GM23338 (cell line): ENCODE measurements around the gene SERPINB12. TPM values are rescaled to one million over a fixed set of nuclear protein-coding genes. Genes with fewer than 3 reads are reported as not detected.

Experiments
- ATAC-seq: fragments of 200-7000 bp; cut with Tn5 transposase; 3 replicates; pipeline ENCODE4 v1.9.1; 2020
- DNase-seq: peaks from one replicate; pipeline ENCODE4 v3.0.0-alpha.2; 2015; ENCODE audit warnings: low spot score
- H2AFZ ChIP-seq: fragments of 200-600 bp; sonication (generic); 2 replicates; pipeline ENCODE4 v1.8.0; 2016; ENCODE audit warnings: antibody characterized with exemption, mild to moderate bottlenecking, moderate library complexity
- H3F3A ChIP-seq: fragments of 200-600 bp; sonication (generic); replicated peaks from 2 replicates; pipeline ENCODE4 v1.8.0; 2017; ENCODE audit warnings: antibody characterized with exemption, mixed run types, low read depth
- H3K27ac ChIP-seq: fragments of 200-600 bp; sonication (generic); 2 replicates; pipeline ENCODE4 v1.6.1; 2016; ENCODE audit warnings: low read depth
- H3K27me3 ChIP-seq: fragments of 200-600 bp; sonication (generic); 2 replicates; pipeline ENCODE4 v1.8.0; 2016; ENCODE audit warnings: mild to moderate bottlenecking, mixed run types, moderate library complexity; ENCODE audit not compliant: insufficient read depth
- H3K36me3 ChIP-seq: fragments of 200-600 bp; sonication (generic); 2 replicates; pipeline ENCODE4 v1.8.0; 2016; ENCODE audit warnings: mild to moderate bottlenecking; ENCODE audit not compliant: insufficient read depth
- H3K4me1 ChIP-seq: fragments of 200-600 bp; sonication (generic); 2 replicates; pipeline ENCODE4 v1.8.0; 2016; ENCODE audit warnings: mild to moderate bottlenecking, moderate library complexity; ENCODE audit not compliant: insufficient read depth
- H3K4me2 ChIP-seq: fragments of 200-600 bp; sonication (generic); 2 replicates; pipeline ENCODE4 v1.7.1; 2017; ENCODE audit warnings: mixed run types
- H3K4me3 ChIP-seq: fragments of 200-600 bp; sonication (generic); 2 replicates; pipeline ENCODE4 v1.6.1; 2016; ENCODE audit warnings: mixed run types
- H3K79me2 ChIP-seq: fragments of 200-600 bp; sonication (generic); replicated peaks from 2 replicates; pipeline ENCODE4 v1.8.0; 2017; ENCODE audit warnings: mild to moderate bottlenecking; ENCODE audit not compliant: insufficient read depth
- H3K9me2 ChIP-seq: fragments of 200-600 bp; sonication (generic); 2 replicates; pipeline ENCODE4 v1.8.0; 2017; ENCODE audit not compliant: insufficient read depth
- H4K20me1 ChIP-seq: fragments of 200-600 bp; sonication (generic); replicated peaks from 2 replicates; pipeline ENCODE4 v1.8.0; 2017; ENCODE audit warnings: mild to moderate bottlenecking; ENCODE audit not compliant: insufficient read depth
- H3K27ac Mint-ChIP-seq: 2 replicates; pipeline ENCODE4 v1.8.0; 2020; ENCODE audit warnings: inconsistent platforms, mild to moderate bottlenecking, moderate library complexity, mixed read lengths
- H3K27me3 Mint-ChIP-seq: 3 replicates; pipeline ENCODE4 v1.8.0; 2022; ENCODE audit warnings: low read depth, mild to moderate bottlenecking, moderate library complexity, mixed read lengths, inconsistent platforms; ENCODE audit not compliant: insufficient read depth, poor library complexity
- H3K36me3 Mint-ChIP-seq: 3 replicates; pipeline ENCODE4 v1.8.0; 2021; ENCODE audit warnings: low read depth, mild to moderate bottlenecking, inconsistent platforms, moderate library complexity, mixed read lengths
- H3K4me1 Mint-ChIP-seq: 3 replicates; pipeline ENCODE4 v1.8.0; 2020; ENCODE audit warnings: mild to moderate bottlenecking, inconsistent platforms, mixed read lengths
- H3K4me3 Mint-ChIP-seq: 3 replicates; pipeline ENCODE4 v1.8.0; 2021; ENCODE audit warnings: moderate library complexity, mild to moderate bottlenecking, inconsistent platforms, mixed read lengths
- H3K9me3 Mint-ChIP-seq: 3 replicates; pipeline ENCODE4 v1.8.0; 2020; ENCODE audit warnings: moderate library complexity, mild to moderate bottlenecking, inconsistent platforms, mixed read lengths
- CREB1 ChIP-seq: fragments of 250-450 bp; sonication (Bioruptor Pico); IDR thresholded peaks from 2 replicates; pipeline ENCODE4 v1.5.0; 2020; ENCODE audit warnings: low read depth, mild to moderate bottlenecking, moderate library complexity
- EZH2 ChIP-seq: fragments of 200-600 bp; sonication (generic); IDR thresholded peaks from one replicate; pipeline ENCODE4 v1.8.0; 2017; ENCODE audit warnings: antibody characterized with exemption, mild to moderate bottlenecking, low read depth; ENCODE audit not compliant: unreplicated experiment
- EZH2phosphoT487 ChIP-seq: fragments of 200-600 bp; sonication (generic); IDR thresholded peaks from one replicate; pipeline ENCODE4 v1.8.1; 2018; ENCODE audit warnings: antibody characterized with exemption; ENCODE audit not compliant: unreplicated experiment
- JUNB ChIP-seq: IDR thresholded peaks from one replicate; pipeline ENCODE4 v1.6.1; 2016; ENCODE audit warnings: antibody characterized with exemption; ENCODE audit not compliant: unreplicated experiment
- NANOG ChIP-seq: IDR thresholded peaks from 2 replicates; pipeline ENCODE4 v1.6.1; 2016; ENCODE audit warnings: antibody characterized with exemption, borderline replicate concordance
- POLR2AphosphoS5 ChIP-seq: IDR thresholded peaks from 2 replicates; pipeline ENCODE4 v1.6.1; 2016; ENCODE audit warnings: antibody characterized with exemption, low read depth
- STAT1 ChIP-seq: IDR thresholded peaks from one replicate; pipeline ENCODE4 v1.6.1; 2016; ENCODE audit warnings: antibody characterized with exemption; ENCODE audit not compliant: unreplicated experiment
- ZNF114 ChIP-seq: fragments of 250-450 bp; sonication (Bioruptor Pico); IDR thresholded peaks from 2 replicates; pipeline ENCODE4 v1.5.0; 2020; ENCODE audit warnings: mild to moderate bottlenecking, moderate library complexity
- ZNF331 ChIP-seq: fragments of 250-450 bp; sonication (Bioruptor Pico); IDR thresholded peaks from 2 replicates; pipeline ENCODE4 v1.5.0; 2020; ENCODE audit warnings: low read depth, mild to moderate bottlenecking, moderate library complexity
- polyA plus RNA-seq: library from polyadenylated mRNA; unstranded; fragments of >200 nt; fragmentation: Nextera tagmentation; extraction: Ambion mirVana; gene quantifications from 2 replicates; pipeline ENCODE4 v1.2.1, GENCODE V29; 2016
- total RNA-seq: library from RNA; depleted of rRNA; stranded (reverse); fragments of >200 nt; shearing (Covaris generic); gene quantifications from 2 replicates; pipeline ENCODE4 v1.2.3, GENCODE V29; 2014
- TF ChIP-seq, protein P1 (sequence below): IDR thresholded peaks from 2 replicates; pipeline ENCODE4 v1.6.1; 2016; ENCODE audit warnings: antibody characterized with exemption
- TF ChIP-seq, protein P2 (sequence below): IDR thresholded peaks from one replicate; pipeline ENCODE4 v1.6.1; 2018; ENCODE audit warnings: antibody characterized with exemption; ENCODE audit not compliant: unreplicated experiment
- TF ChIP-seq, protein P3 (sequence below), 2 experiments: fragments of 200-600 bp in 1 of 2; sonication (generic) in 1 of 2; conservative IDR thresholded peaks; 2 replicates each; pipeline versions ENCODE4 v1.5.1 to v1.6.1; 2016 to 2017; ENCODE audit warnings: antibody characterized with exemption in 2 of 2, low read depth in 2 of 2, mild to moderate bottlenecking in 2 of 2, moderate library complexity in 1 of 2
- TF ChIP-seq, protein P4 (sequence below): fragments of 250-450 bp; sonication (Bioruptor Pico); IDR thresholded peaks from 2 replicates; pipeline ENCODE4 v1.5.0; 2020; ENCODE audit warnings: mild to moderate bottlenecking, moderate library complexity

The SERPINB12 gene
- total and polyA plus RNA-seq, 2 experiments from 2014 or later = not detected

DNA sequence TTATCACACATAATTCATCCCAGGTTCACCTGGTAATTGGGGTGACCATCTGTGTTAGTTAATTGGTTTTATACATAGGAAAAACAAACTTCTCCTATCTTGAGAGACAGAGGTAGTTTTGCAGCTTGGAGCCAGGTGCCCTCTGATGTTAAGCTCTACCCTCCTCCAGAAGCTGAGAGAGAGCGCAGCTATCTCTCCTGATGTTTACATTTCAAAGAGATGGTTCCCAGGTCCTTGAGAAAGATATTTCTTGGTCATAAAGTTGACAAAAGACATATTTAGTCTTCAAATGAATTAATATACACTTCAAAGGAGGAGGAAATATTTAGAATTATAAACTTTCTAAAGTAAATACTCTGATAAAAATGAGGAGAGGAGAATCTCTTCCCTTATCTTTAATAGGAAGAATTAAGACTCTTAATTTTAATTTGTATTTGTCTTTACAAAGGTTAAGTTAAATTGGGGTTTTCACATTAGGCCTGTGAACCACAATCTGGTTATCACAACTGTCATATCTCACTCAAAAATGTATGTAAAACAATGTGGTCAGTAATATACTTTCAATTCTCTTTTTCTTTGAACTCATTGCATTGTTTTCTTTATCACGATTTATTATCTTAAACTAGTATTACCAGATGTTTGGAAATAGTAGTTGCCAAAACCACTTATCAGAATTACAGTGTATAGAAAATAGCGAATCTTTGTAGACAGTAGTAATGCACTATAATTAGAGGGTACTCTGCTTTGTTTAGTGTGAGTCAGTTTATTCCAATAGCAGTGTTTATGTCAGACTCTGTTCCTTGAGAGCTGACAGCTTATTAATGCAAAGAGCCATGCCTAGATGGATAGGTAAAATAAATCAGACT is 75.1 kb downstream of the SERPINB12 start:
- Mint-ChIP-seq H3K27me3 (no peaks in the 10 kb centered on the region), H3K27ac (no peak overlapping the region), H3K4me3 (no peak overlapping the region), H3K4me1 (peaks cover 8% of the 10 kb centered on the region; the same call in 2 of the 3 replicates), H3K9me3 (peaks cover 7% of the 10 kb centered on the region), H3K36me3 (no peaks in the 10 kb centered on the region)
- Histone ChIP-seq H3K9me2 (peaks cover 6% of the 10 kb centered on the region), H3K4me3 (no peak overlapping the region), H3K27me3 (no peaks in the 10 kb centered on the region), H3K79me2 (no peaks in the 10 kb centered on the region), H4K20me1 (no peaks in the 10 kb centered on the region), H3K4me1 (peaks cover 9% of the 10 kb centered on the region), H3F3A (no peaks in the 10 kb centered on the region), H3K36me3 (no peaks in the 10 kb centered on the region), H2AFZ (peak overlapping the region; percentile 18; the same call in 1 of the 2 replicates), H3K27ac (no peak overlapping the region), H3K4me2 (no peak overlapping the region)
- TF ChIP-seq, protein P1, sequence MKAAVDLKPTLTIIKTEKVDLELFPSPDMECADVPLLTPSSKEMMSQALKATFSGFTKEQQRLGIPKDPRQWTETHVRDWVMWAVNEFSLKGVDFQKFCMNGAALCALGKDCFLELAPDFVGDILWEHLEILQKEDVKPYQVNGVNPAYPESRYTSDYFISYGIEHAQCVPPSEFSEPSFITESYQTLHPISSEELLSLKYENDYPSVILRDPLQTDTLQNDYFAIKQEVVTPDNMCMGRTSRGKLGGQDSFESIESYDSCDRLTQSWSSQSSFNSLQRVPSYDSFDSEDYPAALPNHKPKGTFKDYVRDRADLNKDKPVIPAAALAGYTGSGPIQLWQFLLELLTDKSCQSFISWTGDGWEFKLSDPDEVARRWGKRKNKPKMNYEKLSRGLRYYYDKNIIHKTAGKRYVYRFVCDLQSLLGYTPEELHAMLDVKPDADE = no peak
- TF ChIP-seq, protein P2, sequence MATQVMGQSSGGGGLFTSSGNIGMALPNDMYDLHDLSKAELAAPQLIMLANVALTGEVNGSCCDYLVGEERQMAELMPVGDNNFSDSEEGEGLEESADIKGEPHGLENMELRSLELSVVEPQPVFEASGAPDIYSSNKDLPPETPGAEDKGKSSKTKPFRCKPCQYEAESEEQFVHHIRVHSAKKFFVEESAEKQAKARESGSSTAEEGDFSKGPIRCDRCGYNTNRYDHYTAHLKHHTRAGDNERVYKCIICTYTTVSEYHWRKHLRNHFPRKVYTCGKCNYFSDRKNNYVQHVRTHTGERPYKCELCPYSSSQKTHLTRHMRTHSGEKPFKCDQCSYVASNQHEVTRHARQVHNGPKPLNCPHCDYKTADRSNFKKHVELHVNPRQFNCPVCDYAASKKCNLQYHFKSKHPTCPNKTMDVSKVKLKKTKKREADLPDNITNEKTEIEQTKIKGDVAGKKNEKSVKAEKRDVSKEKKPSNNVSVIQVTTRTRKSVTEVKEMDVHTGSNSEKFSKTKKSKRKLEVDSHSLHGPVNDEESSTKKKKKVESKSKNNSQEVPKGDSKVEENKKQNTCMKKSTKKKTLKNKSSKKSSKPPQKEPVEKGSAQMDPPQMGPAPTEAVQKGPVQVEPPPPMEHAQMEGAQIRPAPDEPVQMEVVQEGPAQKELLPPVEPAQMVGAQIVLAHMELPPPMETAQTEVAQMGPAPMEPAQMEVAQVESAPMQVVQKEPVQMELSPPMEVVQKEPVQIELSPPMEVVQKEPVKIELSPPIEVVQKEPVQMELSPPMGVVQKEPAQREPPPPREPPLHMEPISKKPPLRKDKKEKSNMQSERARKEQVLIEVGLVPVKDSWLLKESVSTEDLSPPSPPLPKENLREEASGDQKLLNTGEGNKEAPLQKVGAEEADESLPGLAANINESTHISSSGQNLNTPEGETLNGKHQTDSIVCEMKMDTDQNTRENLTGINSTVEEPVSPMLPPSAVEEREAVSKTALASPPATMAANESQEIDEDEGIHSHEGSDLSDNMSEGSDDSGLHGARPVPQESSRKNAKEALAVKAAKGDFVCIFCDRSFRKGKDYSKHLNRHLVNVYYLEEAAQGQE = no peak
- TF ChIP-seq JUNB (no peak), ZNF114 (CRISPR knock-in tag) (no peak), CREB1 (no peak), STAT1 (no peak), EZH2phosphoT487 (no peak), POLR2AphosphoS5 (no peak), ZNF331 (no peak), NANOG (no peak), EZH2 (no peak)
- TF ChIP-seq, protein P3, sequence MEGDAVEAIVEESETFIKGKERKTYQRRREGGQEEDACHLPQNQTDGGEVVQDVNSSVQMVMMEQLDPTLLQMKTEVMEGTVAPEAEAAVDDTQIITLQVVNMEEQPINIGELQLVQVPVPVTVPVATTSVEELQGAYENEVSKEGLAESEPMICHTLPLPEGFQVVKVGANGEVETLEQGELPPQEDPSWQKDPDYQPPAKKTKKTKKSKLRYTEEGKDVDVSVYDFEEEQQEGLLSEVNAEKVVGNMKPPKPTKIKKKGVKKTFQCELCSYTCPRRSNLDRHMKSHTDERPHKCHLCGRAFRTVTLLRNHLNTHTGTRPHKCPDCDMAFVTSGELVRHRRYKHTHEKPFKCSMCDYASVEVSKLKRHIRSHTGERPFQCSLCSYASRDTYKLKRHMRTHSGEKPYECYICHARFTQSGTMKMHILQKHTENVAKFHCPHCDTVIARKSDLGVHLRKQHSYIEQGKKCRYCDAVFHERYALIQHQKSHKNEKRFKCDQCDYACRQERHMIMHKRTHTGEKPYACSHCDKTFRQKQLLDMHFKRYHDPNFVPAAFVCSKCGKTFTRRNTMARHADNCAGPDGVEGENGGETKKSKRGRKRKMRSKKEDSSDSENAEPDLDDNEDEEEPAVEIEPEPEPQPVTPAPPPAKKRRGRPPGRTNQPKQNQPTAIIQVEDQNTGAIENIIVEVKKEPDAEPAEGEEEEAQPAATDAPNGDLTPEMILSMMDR (conservative IDR thresholded peaks at IDR 0.05; ENCODE audit: low read depth in 2 of 2) = no peak
- TF ChIP-seq, protein P4, sequence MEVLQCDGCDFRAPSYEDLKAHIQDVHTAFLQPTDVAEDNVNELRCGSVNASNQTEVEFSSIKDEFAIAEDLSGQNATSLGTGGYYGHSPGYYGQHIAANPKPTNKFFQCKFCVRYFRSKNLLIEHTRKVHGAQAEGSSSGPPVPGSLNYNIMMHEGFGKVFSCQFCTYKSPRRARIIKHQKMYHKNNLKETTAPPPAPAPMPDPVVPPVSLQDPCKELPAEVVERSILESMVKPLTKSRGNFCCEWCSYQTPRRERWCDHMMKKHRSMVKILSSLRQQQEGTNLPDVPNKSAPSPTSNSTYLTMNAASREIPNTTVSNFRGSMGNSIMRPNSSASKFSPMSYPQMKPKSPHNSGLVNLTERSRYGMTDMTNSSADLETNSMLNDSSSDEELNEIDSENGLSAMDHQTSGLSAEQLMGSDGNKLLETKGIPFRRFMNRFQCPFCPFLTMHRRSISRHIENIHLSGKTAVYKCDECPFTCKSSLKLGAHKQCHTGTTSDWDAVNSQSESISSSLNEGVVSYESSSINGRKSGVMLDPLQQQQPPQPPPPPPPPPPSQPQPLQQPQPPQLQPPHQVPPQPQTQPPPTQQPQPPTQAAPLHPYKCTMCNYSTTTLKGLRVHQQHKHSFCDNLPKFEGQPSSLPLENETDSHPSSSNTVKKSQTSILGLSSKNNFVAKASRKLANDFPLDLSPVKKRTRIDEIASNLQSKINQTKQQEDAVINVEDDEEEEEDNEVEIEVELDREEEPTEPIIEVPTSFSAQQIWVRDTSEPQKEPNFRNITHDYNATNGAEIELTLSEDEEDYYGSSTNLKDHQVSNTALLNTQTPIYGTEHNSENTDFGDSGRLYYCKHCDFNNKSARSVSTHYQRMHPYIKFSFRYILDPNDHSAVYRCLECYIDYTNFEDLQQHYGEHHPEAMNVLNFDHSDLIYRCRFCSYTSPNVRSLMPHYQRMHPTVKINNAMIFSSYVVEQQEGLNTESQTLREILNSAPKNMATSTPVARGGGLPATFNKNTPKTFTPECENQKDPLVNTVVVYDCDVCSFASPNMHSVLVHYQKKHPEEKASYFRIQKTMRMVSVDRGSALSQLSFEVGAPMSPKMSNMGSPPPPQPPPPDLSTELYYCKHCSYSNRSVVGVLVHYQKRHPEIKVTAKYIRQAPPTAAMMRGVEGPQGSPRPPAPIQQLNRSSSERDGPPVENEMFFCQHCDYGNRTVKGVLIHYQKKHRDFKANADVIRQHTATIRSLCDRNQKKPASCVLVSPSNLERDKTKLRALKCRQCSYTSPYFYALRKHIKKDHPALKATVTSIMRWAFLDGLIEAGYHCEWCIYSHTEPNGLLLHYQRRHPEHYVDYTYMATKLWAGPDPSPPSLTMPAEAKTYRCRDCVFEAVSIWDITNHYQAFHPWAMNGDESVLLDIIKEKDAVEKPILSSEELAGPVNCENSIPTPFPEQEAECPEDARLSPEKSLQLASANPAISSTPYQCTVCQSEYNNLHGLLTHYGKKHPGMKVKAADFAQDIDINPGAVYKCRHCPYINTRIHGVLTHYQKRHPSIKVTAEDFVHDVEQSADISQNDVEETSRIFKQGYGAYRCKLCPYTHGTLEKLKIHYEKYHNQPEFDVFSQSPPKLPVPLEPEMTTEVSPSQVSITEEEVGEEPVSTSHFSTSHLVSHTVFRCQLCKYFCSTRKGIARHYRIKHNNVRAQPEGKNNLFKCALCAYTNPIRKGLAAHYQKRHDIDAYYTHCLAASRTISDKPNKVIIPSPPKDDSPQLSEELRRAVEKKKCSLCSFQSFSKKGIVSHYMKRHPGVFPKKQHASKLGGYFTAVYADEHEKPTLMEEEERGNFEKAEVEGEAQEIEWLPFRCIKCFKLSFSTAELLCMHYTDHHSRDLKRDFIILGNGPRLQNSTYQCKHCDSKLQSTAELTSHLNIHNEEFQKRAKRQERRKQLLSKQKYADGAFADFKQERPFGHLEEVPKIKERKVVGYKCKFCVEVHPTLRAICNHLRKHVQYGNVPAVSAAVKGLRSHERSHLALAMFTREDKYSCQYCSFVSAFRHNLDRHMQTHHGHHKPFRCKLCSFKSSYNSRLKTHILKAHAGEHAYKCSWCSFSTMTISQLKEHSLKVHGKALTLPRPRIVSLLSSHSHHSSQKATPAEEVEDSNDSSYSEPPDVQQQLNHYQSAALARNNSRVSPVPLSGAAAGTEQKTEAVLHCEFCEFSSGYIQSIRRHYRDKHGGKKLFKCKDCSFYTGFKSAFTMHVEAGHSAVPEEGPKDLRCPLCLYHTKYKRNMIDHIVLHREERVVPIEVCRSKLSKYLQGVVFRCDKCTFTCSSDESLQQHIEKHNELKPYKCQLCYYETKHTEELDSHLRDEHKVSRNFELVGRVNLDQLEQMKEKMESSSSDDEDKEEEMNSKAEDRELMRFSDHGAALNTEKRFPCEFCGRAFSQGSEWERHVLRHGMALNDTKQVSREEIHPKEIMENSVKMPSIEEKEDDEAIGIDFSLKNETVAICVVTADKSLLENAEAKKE (CRISPR knock-in tag) = no peak
- peak; percentile 22 for DNase-seq
- peak; percentile 53; the same call in 2 of the 3 replicates for ATAC-seq
